ENCODE data around the gene TRPC5OS. TPM values are rescaled to one million over a fixed set of nuclear protein-coding genes. Genes with fewer than 3 reads are reported as not detected.

The TRPC5OS gene
- total RNA-seq, 4 donors from 2014 or later, result not detected

- no peak for TF ChIP-seq POLR2A (IDR thresholded peaks at IDR 0.05)
- TF ChIP-seq EP300 (IDR thresholded peaks at IDR 0.05; ENCODE audit: low read depth), result no peak
- TF ChIP-seq POLR2AphosphoS5 (IDR thresholded peaks at IDR 0.05), result no peak
- TF ChIP-seq, protein P1, sequence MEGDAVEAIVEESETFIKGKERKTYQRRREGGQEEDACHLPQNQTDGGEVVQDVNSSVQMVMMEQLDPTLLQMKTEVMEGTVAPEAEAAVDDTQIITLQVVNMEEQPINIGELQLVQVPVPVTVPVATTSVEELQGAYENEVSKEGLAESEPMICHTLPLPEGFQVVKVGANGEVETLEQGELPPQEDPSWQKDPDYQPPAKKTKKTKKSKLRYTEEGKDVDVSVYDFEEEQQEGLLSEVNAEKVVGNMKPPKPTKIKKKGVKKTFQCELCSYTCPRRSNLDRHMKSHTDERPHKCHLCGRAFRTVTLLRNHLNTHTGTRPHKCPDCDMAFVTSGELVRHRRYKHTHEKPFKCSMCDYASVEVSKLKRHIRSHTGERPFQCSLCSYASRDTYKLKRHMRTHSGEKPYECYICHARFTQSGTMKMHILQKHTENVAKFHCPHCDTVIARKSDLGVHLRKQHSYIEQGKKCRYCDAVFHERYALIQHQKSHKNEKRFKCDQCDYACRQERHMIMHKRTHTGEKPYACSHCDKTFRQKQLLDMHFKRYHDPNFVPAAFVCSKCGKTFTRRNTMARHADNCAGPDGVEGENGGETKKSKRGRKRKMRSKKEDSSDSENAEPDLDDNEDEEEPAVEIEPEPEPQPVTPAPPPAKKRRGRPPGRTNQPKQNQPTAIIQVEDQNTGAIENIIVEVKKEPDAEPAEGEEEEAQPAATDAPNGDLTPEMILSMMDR (IDR thresholded peaks at IDR 0.05), result no peak
- WGBS, 2 donors (ENCODE audit: low coverage in 1 of 2), result 45 to 48% methylated on average over 3 of the region's 3 CpGs
- in situ Hi-C loops (cut with MboI; ENCODE audit: low pct_ligation_motif_present in 1 of 4, low pct_unique_long_range_greater_than_20kb in 1 of 4, low sequenced_read_pairs in 3 of 4), result loop anchor here in 1 of 4 donors (25.0 kb wide), 1 partner anchor 760 kb away; no protein-coding TSS in a partner anchor
- intact Hi-C loops (cut with DNase I; ENCODE audit: low total_unique reads), result no loop called here
- Histone ChIP-seq H3K36me3 (no peaks in the 10 kb centered on the region), H3K9me3 (no peaks in the 10 kb centered on the region), H3K27ac (no peak overlapping the region), H3K27me3 (no peaks in the 10 kb centered on the region), H3K4me3 (no peak overlapping the region), H3K4me1 (no peaks in the 10 kb centered on the region)
- DNase-seq, result no peak
These were observed 1.7 kb downstream of the TRPC5OS start for GRCh38 chrX:111877681-111878080.

DNA sequence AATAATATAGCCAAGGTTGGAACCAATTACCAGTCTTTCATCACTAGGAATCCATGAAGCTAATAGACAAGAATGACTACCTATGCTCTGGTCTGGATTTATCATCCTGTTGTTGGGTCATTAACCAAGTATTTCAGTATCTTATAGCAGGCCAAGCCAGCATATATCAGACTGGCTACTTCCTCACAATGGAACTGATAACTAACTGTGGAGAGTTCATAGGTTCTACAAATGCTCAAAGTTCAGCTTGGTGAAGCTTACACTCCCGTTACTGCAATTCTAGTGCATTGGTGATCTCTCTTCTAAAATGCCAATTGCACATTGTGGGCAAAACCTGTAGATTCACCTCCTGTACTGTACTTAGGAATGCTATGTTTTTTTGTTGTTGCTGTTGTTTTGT is 4.8 kb downstream of the TRPC5OS start:
- no peaks in the 10 kb centered on the region for H3K9me3 ChIP-seq
- no peak overlapping the region for H3K4me3 ChIP-seq
- no peak for TF ChIP-seq POLR2AphosphoS5 (IDR thresholded peaks at IDR 0.05)
- TF ChIP-seq EP300 (IDR thresholded peaks at IDR 0.05; ENCODE audit: low read depth), result no peak
- TF ChIP-seq, protein P1 (IDR thresholded peaks at IDR 0.05), result no peak
- TF ChIP-seq POLR2A (IDR thresholded peaks at IDR 0.05), result no peak
- no peak for DNase-seq
- H3K36me3 ChIP-seq, result no peaks in the 10 kb centered on the region
- H3K4me1 ChIP-seq, result no peaks in the 10 kb centered on the region
- no peaks in the 10 kb centered on the region for H3K27me3 ChIP-seq
- in situ Hi-C loops (cut with MboI; ENCODE audit: low pct_ligation_motif_present in 1 of 4, low pct_unique_long_range_greater_than_20kb in 1 of 4, low sequenced_read_pairs in 3 of 4), result loop anchor here in 1 of 4 donors (25.0 kb wide), 1 partner anchor 757 kb away; no protein-coding TSS in a partner anchor
- 88 to 100% methylated on average over 1 of the region's 1 CpG for WGBS, 2 donors (ENCODE audit: low coverage in 1 of 2)
- intact Hi-C loops (cut with DNase I; ENCODE audit: low total_unique reads), result no loop called here
- no peak overlapping the region for H3K27ac ChIP-seq

DNA sequence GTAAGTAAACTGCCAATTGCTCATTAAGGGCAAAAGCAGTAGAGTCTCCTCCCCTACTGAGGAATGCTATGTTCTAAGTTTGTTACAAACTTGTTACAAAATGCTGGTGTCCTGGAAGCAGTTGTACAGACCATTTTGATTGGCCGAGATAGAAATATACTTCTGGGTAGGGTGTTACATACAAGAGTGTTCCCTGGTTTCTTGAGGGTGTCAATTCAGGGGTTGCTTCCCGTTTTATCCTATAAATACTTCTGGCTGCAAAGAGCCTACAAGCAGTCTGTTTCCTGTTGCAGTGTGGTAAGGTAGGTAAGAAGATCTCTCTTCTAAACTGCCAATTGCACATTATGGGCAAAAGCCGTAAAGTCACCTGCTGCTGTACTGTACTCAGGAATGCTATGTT is 5.7 kb downstream of the TRPC5OS start:
- no peaks in the 10 kb centered on the region for H3K27me3 ChIP-seq
- no peaks in the 10 kb centered on the region for H3K36me3 ChIP-seq
- no peaks in the 10 kb centered on the region for H3K4me1 ChIP-seq
- no peak overlapping the region for H3K27ac ChIP-seq
- no peaks in the 10 kb centered on the region for H3K9me3 ChIP-seq
- no peak for TF ChIP-seq POLR2AphosphoS5 (IDR thresholded peaks at IDR 0.05)
- TF ChIP-seq, protein P1 (IDR thresholded peaks at IDR 0.05), result no peak
- TF ChIP-seq POLR2A (IDR thresholded peaks at IDR 0.05), result no peak
- no peak for TF ChIP-seq EP300 (IDR thresholded peaks at IDR 0.05; ENCODE audit: low read depth)
- DNase-seq, result no peak
- WGBS, 2 donors (ENCODE audit: low coverage in 1 of 2), result 84 to 100% methylated on average over 1 to 3 of the region's 3 CpGs
- in situ Hi-C loops (cut with MboI; ENCODE audit: low pct_ligation_motif_present in 1 of 4, low pct_unique_long_range_greater_than_20kb in 1 of 4, low sequenced_read_pairs in 3 of 4), result loop anchor here in 1 of 4 donors (25.0 kb wide), 1 partner anchor 756 kb away; no protein-coding TSS in a partner anchor
- H3K4me3 ChIP-seq, result no peak overlapping the region
- intact Hi-C loops (cut with DNase I; ENCODE audit: low total_unique reads), result no loop called here

- Histone ChIP-seq H3K4me1 (no peaks in the 10 kb centered on the region), H3K27me3 (no peaks in the 10 kb centered on the region), H3K4me3 (no peak overlapping the region), H3K9me3 (no peaks in the 10 kb centered on the region), H3K27ac (no peak overlapping the region), H3K36me3 (no peaks in the 10 kb centered on the region)
- 84% methylated on average over 2 of the region's 2 CpGs; no CpG with 5 or more reads in 1 of the 2 donors for whole genome bisulfite sequencing, 2 donors (ENCODE audit: low coverage in 1 of 2)
- TF ChIP-seq EP300 (IDR thresholded peaks at IDR 0.05; ENCODE audit: low read depth) (no peak), POLR2A (IDR thresholded peaks at IDR 0.05) (no peak)
- in situ Hi-C loops (cut with MboI; ENCODE audit: low pct_ligation_motif_present in 1 of 4, low pct_unique_long_range_greater_than_20kb in 1 of 4, low sequenced_read_pairs in 3 of 4) (loop anchor here in 1 of 4 donors (25.0 kb wide), 1 partner anchor 751 kb away; no protein-coding TSS in a partner anchor), intact Hi-C loops (cut with DNase I; ENCODE audit: low total_unique reads) (no loop called here)
- no peak for DNase-seq
These were observed 10.7 kb downstream of the TRPC5OS start for GRCh38 chrX:111886678-111887077.

- Histone ChIP-seq H3K36me3 (no peaks in the 10 kb centered on the region), H3K9me3 (no peaks in the 10 kb centered on the region), H3K27me3 (no peaks in the 10 kb centered on the region), H3K4me1 (no peaks in the 10 kb centered on the region), H3K4me3 (no peak overlapping the region), H3K27ac (no peak overlapping the region)
- in situ Hi-C loops (cut with MboI; ENCODE audit: low pct_ligation_motif_present in 1 of 4, low pct_unique_long_range_greater_than_20kb in 1 of 4, low sequenced_read_pairs in 3 of 4) (loop anchor here in 1 of 4 donors (25.0 kb wide), 1 partner anchor 749 kb away; no protein-coding TSS in a partner anchor), intact Hi-C loops (cut with DNase I; ENCODE audit: low total_unique reads) (no loop called here)
- DNase-seq, result no peak
- TF ChIP-seq POLR2AphosphoS5 (IDR thresholded peaks at IDR 0.05) (no peak), POLR2A (IDR thresholded peaks at IDR 0.05) (no peak), EP300 (IDR thresholded peaks at IDR 0.05; ENCODE audit: low read depth) (no peak)
- TF ChIP-seq, protein P1 (IDR thresholded peaks at IDR 0.05), result no peak
- WGBS, 2 donors (ENCODE audit: low coverage in 1 of 2), result 65% methylated on average over 3 of the region's 3 CpGs; no CpG with 5 or more reads in 1 of the 2 donors
These were observed 12.6 kb downstream of the TRPC5OS start for GRCh38 chrX:111888600-111888999.

All from transverse colon (tissue), 4 donors.